Transverse colon (tissue), 4 donors: Measurements from ENCODE around the gene HINT3.

Experiments used
- POLR2A ChIP-seq: fragments of 450-650 bp; IDR thresholded peaks from one replicate; pipeline ENCODE4 v1.6.1; 2016; ENCODE audit warnings: antibody characterized with exemption, mild to moderate bottlenecking, moderate library complexity
- POLR2AphosphoS5 ChIP-seq, 3 donors: sonication (generic); formaldehyde crosslinking; IDR thresholded peaks; one replicate each; pipeline ENCODE4 v1.6.1; 2016; ENCODE audit warnings: antibody characterized with exemption in 3 of 3
- TF ChIP-seq, protein P1 (sequence below), 5 experiments: fragments of 200-600 bp in 3 of 5; fragments of 450-650 bp in 2 of 5; sonication (generic) in 3 of 5; IDR thresholded peaks; 1 replicate in 2 of 5; 2 replicates in 3 of 5; pipeline ENCODE4 v1.5.1; 2016 to 2017; ENCODE audit warnings: antibody characterized with exemption in 5 of 5, inconsistent platforms in 3 of 5, mild to moderate bottlenecking in 2 of 5, moderate library complexity in 1 of 5

GRCh38 chr6:125949069-125949468 is 7.5 kb upstream of the HINT3 start:
- TF ChIP-seq POLR2A (no peak), POLR2AphosphoS5 (IDR thresholded peaks at IDR 0.05) (no peak)
- TF ChIP-seq, protein P1, sequence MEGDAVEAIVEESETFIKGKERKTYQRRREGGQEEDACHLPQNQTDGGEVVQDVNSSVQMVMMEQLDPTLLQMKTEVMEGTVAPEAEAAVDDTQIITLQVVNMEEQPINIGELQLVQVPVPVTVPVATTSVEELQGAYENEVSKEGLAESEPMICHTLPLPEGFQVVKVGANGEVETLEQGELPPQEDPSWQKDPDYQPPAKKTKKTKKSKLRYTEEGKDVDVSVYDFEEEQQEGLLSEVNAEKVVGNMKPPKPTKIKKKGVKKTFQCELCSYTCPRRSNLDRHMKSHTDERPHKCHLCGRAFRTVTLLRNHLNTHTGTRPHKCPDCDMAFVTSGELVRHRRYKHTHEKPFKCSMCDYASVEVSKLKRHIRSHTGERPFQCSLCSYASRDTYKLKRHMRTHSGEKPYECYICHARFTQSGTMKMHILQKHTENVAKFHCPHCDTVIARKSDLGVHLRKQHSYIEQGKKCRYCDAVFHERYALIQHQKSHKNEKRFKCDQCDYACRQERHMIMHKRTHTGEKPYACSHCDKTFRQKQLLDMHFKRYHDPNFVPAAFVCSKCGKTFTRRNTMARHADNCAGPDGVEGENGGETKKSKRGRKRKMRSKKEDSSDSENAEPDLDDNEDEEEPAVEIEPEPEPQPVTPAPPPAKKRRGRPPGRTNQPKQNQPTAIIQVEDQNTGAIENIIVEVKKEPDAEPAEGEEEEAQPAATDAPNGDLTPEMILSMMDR (IDR thresholded peaks at IDR 0.05) = no peak
